CD4-positive, alpha-beta T cell treated with Interleukin-2 at 100 ng/mL for 4 hours (primary cell): ENCODE results near the gene CRYBG1.

Experiments
- DNase-seq: peaks from one replicate; pipeline ENCODE4 v3.0.0-alpha.2; 2020; ENCODE audit warnings: low spot score

The CRYBG1 gene

DNA sequence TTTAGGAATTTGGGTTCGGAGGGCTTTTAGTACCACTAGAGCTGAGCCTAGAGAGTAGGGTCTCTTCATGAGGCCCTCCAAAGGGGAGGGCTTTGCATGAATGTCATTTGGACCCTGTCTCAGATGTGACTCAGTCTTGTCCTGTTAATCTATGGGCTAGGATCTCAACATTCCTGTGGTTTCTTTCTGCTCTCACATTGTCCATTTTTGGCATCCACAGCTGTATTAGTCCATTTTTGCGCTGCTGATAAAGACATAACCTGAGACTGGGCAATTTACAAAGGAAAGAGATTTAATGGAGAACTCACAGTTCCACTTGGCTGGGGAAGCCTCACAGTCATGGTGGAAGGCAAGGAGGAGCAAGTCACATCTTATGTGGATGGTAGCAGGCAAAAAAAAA lies 61.0 kb downstream of the CRYBG1 start:
- DNase-seq = no peak

DNA sequence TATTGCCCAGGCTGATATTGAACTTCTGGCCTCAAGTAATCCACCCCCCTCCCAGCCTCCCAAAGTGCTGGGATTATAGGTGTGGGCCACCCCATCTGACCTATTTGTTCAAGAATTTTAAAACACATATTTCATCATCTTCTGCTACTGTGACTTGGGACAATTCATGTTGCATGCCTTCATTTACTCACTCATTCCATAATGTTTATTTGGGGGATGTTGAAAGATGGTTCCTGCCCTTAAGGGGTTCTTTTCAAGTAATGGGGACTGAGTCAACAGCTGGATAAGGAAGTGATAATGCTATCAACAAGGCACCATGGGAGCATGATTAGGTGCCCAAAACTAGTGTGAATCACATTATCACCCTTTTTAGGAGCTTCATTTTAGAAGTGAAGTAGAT lies 62.0 kb downstream of the CRYBG1 start:
- DNase-seq = no peak

DNA sequence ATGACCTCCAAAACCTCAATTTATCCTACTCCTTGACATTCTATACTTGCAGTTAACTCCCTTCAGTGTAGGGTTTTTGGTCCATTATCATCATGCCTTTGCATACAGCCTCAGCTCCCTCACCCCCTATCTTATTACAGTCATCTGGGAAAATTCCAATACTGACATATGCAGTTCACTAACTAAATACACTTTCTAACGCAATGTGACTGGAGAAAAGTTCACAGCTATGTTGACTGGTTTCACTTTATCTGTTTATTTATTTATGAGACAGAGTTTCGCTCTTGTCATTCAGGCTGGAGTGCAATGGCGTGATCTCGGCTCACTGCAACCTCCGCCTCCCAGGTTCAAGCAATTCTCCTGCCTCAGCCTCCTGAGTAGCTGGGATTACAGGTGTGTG lies 64.9 kb downstream of the CRYBG1 start:
- no peak for DNase-seq

DNA sequence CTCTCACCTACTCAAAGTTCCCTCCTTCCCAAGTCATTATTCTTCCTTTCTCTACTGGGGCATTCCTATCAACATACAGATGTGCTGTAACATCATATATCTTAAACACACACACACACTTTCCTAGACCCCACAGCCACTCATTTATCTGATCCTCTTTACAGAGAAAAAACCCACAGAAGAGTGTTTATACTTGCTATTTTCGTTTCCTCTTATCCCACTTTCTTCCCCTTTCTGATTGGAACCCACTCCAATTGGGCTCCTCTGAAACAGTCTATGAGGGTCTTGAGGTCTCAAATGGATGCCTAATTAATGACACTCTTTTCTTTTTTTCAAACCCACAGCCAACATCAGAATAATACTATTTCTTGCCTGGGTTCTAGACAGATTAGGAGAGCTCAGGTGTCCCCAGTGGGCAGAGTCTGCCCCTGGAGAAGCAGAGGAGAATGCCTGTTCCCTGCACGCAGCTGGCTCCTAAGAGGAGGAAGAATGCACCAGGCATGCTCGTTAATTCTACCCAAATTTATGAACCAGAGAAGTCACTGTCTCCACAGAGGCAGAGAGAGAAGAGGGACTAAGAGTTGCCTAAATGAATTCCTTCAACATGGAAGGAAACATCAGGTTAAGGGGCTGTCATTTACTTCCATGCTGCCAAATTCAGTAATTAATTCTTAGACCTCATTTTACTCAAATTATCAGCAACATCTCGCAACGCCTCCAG lies 65.9 kb downstream of the CRYBG1 start:
- no peak for DNase-seq

DNA sequence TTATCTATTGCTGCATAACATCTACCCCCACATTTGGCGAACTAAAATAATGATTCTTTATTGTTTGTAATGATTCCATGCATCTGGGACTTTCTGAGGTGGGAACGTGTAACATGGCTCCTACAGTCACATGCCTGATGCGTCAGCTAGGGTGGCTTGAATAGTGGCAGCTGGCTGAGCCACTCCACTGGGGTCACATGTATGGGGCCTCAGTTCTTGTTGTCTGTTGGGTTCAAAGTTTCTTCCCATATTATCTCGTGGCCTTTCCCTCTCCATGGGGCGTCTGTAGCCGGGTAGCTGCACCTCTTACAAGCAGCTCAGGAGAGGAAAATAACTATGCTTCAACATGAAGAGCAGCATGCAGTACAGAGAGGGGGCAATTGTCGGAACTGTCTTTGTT lies 69.9 kb downstream of the CRYBG1 start:
- no peak for DNase-seq

DNA sequence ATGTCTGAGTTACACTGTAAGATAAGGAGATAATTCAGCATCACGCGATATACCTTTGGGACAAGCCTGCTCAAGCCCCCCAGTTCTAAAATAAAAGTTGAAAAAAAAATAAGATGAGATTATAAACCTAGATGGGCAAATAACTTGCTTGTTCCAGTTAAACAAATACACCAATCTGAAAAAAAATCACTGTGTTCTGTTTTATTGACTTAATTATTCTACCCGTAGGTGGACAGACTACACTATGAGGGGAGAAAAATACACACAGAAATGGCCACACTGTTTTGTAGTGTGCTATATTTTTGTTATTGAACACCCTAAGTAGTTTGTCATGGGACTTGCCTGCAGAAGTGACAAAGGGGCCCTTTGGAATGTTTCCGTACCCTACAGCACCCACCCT lies 70.9 kb downstream of the CRYBG1 start:
- DNase-seq = no peak

GRCh38 chr6:106431972-106432371 lies 71.5 kb downstream of the CRYBG1 start:
- no peak for DNase-seq

DNA sequence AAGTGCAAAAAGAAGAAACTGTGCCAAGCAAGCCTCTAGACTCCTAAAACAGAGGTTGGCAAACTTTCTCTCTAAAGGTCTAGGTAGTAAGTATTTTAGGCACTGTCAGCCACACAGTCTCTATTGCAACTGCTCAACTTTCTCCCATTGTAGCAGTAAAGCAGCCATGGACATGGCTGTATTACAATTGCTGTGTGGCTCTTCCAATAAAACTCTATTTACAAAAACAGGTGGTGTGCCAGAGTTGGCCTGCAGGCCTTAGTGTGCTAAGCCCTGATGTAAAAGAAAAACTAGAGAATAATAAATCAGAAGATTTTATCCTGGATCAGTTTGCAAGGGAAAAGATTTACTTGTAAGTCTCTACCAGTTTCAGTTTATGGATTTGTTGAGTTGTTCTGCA lies 74.0 kb downstream of the CRYBG1 start:
- no peak for DNase-seq

DNA sequence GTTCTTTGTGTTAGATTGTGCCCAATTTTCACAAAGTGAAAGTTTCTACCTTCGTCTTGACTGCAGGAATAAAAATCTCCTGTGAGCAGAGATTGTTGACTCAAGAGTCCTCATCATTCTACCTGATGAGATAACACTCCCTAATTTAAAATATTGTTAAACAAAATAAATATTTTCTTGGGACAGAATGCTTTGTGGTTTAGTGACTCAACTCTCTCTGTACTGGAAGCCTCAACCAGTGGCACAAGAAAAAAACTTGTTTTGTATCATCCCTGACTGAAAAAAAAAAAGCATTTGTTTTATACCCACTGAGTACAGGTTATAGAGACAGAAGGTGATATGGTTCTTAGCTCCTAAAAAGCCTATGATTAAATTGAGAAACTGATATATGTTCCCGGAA lies 78.9 kb downstream of the CRYBG1 start:
- no peak for DNase-seq

DNA sequence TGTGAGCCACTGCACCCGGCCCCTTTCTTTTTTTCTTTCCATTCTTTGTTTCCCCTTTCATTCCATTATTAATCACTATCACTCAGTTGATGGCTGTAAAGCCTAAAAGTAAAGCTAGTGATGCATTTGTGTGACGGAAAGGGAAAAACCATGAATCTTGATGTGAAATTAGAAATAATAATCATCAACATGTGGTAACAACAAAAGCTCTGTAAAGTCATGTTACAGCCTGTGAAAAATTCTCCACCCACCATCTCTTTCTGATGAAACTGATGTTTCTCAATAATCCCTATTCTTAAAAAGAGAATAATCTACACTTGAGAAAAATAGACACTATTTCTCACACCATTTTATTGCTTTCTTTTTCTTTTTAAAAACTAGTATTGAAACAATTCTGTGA lies 80.0 kb downstream of the CRYBG1 start:
- DNase-seq = no peak

GRCh38 chr6:106442395-106442794 lies 81.9 kb downstream of the CRYBG1 start:
- DNase-seq = no peak

DNA sequence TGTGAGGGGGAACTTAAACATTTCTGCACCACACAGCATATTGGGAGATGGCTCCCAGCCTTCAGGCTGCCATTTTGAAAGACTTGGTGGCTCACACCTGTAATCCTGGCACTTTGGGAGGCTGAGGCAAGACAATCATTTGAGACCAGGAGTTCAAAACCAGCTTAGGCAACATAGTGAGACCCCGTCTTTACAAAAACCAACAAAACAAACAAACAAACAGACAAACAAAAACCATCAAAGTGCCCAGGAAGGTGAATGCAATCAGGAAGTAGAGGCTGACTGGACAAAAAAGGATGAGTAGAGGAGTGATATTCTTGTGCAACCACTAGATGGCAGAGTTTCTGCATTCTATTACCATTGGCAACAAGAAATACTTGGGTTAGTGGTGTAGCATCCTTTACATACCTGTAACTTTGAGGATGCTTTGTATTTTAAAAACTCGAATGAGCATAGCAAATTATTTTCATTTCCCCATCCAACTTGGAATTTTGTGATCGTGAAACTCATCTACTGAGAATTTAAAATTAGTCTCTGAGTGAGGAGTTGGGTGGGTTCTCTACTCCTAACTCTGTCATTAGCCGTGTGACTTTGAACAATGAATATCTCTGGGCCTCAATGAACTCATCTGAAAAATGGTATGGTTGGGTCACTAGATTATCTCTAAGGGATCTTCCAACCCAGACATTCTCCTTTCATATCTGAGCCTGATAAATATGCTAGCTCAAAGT lies 84.4 kb downstream of the CRYBG1 start:
- DNase-seq = peak; percentile 78

- no peak for DNase-seq
Observed at GRCh38 chr6:106445508-106445878, 85.0 kb downstream of the CRYBG1 start.

- DNase-seq = peak; percentile 37
Observed at GRCh38 chr6:106446287-106446885, 85.9 kb downstream of the CRYBG1 start.

GRCh38 chr6:106446983-106447382 lies 86.5 kb downstream of the CRYBG1 start:
- no peak for DNase-seq

- DNase-seq = peak; percentile 15
Observed at GRCh38 chr6:106448000-106448426, 87.5 kb downstream of the CRYBG1 start.

GRCh38 chr6:106450653-106451052 lies 90.1 kb downstream of the CRYBG1 start:
- DNase-seq = no peak

DNA sequence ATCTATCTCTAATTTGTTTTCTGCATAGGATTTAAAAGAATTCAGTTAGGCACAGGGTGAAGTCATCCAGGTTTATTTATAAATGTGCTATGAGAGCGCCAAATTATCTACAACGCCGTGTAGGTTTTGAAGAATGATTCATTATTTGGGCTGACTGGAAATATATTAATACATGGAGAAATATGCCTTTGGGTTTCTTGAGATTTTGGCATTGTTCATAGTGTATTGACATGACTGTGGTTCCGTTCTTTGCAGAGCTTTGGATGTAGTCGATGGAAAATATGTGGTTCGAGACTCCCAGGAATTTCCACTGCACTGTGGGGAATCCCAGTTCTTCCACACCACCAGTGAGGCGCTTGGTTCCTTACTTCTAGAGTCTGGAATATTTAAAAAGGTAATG lies 90.9 kb downstream of the CRYBG1 start:
- no peak for DNase-seq

DNA sequence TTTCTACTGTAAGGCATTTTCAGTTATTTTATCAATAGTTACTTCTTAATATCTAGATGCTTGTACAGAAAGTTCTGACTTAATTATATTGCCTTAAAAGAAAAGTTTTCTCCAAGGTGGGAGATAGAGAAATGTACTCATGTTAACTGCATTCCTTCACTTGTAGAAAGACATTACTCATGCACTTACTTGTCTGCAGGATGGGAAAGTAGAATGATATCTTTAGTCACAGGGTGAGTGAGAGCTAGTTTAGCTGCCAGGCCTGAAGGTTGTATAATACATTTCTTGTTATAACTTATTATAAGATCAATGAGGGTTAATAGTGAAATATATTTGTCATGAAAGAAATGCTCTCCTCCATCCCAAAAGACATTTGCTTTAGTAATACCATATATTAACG lies 92.1 kb downstream of the CRYBG1 start:
- DNase-seq = no peak

DNA sequence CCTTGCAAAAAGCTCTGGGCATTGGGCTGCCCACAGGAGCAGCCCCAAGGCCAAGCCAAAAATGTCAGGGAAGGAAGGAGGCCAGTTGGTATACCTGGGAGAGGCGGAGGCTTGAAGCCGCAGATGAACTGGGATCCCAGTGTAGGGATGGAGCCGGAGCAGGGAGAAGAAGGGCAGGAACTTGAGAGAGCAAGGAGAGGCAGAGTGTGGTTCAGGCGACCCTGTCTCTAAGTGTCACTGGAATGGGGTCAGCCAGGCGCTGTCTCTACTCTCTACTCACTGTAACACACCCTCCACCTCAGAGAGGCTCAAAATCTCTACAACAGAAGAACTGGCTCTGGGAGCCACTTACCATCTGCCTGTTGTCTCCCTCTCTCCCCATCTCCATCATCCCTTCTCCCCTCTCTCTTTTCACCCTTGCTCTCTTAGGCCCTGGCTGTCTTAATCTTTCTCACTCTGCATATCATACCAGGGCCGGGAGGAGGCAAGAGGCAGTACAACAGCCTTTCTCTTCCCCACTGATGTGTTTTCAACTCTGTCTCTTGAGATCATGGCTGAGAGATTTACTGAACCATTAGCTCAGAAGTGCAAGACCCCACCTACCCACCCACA lies 93.3 kb downstream of the CRYBG1 start:
- no peak for DNase-seq

DNA sequence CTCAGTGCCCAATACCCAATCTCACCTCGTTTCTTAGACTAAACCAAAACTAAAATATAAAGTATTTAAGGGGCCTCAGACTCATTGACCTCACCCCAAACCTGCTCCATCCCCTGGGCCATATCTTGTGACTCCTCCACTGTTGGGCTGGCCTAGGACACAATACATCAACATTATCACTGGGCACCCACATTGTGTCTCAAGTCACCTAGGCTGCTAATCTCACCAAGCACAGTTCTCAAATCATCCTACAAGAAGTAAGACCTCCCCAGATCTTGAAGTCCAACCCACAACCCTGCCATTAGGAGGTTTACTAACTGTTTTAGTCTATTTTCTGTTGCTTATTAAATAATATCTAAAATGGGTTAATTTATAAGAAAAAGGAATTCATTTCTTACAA lies 96.2 kb downstream of the CRYBG1 start:
- no peak for DNase-seq

DNA sequence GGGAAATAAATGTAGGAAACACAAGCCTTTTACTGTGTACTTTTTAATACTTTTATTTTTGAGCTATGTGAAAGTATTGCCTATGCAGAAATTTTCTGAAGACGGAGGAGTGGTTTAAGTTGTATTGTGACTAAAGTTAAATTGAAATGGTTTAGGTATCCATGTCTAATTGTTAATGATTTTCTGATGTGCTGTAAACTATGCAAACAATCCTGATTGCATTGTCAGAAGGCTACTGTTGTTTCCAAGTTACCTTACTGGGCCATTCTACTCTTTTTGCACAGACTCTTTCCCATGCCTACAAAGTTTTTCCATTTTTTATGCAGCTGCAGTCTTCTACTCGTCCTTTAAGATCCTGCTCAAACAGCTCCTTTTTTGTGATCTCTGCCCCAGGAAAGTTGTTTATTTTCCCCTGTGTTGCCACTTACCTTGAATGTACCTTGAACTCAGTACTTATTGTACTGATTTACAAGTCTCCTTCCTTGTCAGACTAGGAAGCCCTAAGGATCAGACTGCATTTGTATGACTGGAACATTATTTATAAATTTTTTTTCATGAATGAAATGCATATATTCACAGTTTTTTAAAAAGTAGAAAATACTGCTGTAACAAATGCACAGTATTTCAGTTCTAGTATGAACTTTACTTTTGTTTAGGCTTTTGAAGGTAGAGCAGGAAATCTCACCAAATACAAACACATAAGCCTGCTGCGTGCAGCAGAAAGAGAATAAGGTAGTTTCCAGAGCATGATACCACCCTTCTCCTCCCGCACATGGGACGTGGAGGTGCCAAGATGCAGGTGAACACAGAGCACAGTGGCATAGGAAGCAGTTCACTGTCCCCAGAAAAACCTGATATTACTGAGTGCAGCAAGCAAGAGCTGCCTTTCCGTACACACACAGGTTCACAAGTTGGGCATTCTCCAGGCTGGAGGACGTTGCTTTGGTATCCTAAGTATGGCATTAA lies 97.8 kb downstream of the CRYBG1 start:
- DNase-seq = no peak
